ENCODE measurements around the gene KRTAP2-2. TPM values are rescaled to one million over a fixed set of nuclear protein-coding genes. Genes with fewer than 3 reads are reported as not detected.
"Not testable (repeated sequence)": the region's sequence is repeated elsewhere in the genome, so short reads cannot be mapped to it uniquely, and the experiment has no call there.

Gene KRTAP2-2
- total and polyA plus RNA-seq, 2 of the 8 experiments (the other 6 are each of a cell fraction or from before 2014, with no cell fraction given), result not detected

DNA sequence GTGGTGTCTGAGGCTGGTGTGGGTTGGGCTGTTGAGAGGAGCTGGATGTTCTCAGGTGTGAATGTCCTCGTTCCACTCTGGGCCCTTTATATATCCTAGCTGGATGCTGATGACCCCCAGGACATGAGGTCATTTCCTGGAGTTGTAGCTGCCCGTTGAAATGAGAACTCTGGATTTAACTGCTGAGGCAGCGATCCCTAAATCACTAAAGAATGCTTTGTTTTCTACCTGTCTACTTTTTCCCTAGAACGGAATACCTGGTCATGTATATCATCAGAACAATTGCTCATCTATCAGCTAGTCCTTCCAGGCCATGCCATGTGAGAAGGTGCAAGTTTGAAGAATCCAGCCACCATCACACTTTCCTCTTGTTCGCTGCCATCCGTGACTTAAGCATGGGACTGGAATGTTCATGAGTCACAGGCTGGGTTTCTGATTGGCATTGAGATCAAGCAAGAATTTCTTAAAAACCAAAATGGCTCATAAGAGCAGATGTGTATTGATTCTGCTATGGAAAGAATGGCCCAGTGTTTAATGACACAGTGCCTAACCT is 5.1 kb upstream of the KRTAP2-2 start, which contains the start of gene KRTAP2-3 (continued):
- TF ChIP-seq RAD21 (IDR thresholded peaks at IDR 0.05 in 1 of 2, conservative IDR thresholded peaks at IDR 0.05 in 1 of 2; ENCODE audit: low read depth in 2 of 2, low read length in 2 of 2) (no peak), ASH2L (IDR thresholded peaks at IDR 0.05; ENCODE audit: low read length) (no peak), YY1 (IDR thresholded peaks at IDR 0.05; ENCODE audit: low read depth, low read length) (no peak)

DNA sequence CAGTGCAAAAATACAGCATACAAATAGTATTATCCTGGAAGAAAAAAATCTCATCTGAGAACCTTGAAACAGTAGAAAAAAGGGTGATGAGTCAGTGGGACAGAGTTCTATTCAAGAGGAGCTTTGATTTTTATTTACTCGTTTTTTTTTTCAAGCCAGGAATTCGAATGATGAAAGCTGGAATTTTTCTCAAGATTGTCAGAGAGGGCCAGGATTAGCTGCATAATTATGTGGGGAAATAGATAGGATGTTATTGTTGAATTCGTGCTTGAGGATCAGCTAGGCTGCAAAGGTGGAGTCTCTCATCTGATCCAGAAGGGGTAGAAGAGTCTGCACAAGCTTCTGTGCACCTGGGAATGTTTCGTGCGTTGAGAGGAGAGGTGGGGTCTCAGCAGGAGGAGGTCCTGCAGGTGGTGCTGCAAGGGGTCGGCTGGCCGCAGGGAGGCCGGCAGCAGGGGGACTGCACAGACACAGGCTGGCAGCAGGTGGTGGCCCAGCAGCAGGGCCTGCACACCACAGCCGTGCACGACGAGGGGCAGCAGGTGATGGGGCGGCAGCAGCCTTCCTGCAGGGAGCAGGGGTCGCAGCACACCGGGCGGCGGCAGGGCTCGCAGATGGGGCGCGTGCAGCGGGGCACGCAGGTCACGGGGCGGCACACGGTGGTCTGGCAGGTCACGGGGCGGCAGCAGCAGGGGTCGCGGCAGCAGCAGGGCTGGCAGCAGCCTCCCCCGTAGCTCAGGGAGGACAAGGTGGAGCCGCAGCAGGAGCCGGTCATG is 4.4 kb upstream of the KRTAP2-2 start:
- not testable (repeated sequence) for H3K4me2 ChIP-seq (ENCODE audit: insufficient read depth in 1 of 2, low read depth in 2 of 2, low read length in 2 of 2)

More for the DNA sequence above, 4.4 kb upstream of the KRTAP2-2 start:
- H2BK20ac ChIP-seq (ENCODE audit: low read length); H3K36me3 ChIP-seq (ENCODE audit: control insufficient read depth in 2 of 4, insufficient read depth in 4 of 4, low read length in 3 of 4); H2AK5ac ChIP-seq (ENCODE audit: low read depth, low read length); DNase-seq (ENCODE audit: low read depth in 1 of 2, low spot score in 2 of 2); POLR2A ChIA-PET (ENCODE audit: partially characterized antibody); H3K4me3 ChIP-seq (ENCODE audit: extremely low read depth in 1 of 4, insufficient read depth in 2 of 4, low read depth in 3 of 4, low read length in 4 of 4); H3K56ac ChIP-seq (replicated peaks; ENCODE audit: insufficient read length, low read depth, low read length); H3K14ac ChIP-seq (ENCODE audit: insufficient read length); H3K4me1 ChIP-seq (replicated peaks in 1 of 4; ENCODE audit: control insufficient read depth in 3 of 4, insufficient read depth in 4 of 4, low read length in 3 of 4); FAIRE-seq; H3K9ac ChIP-seq (replicated peaks in 1 of 4; ENCODE audit: extremely low read depth in 1 of 4, low read depth in 3 of 4, low read length in 3 of 4); H4K20me1 ChIP-seq (replicated peaks in 1 of 2; ENCODE audit: control insufficient read depth in 1 of 2, insufficient read depth in 2 of 2, low read length in 2 of 2); H3K18ac ChIP-seq (ENCODE audit: extremely low read depth, low read length); H3K23ac ChIP-seq (ENCODE audit: insufficient read length); H3K27ac ChIP-seq (ENCODE audit: low read depth, low read length); H3K23me2 ChIP-seq (ENCODE audit: low read depth, low read length); H2AFZ ChIP-seq (ENCODE audit: low read length); H4K91ac ChIP-seq (replicated peaks; ENCODE audit: insufficient read length, low read length); H2BK120ac ChIP-seq (replicated peaks; ENCODE audit: low read depth, low read length); H4K5ac ChIP-seq (ENCODE audit: insufficient read length, low read depth, low read length); H3K27me3 ChIP-seq (replicated peaks in 1 of 4; ENCODE audit: control insufficient read depth in 3 of 4, extremely low read depth in 1 of 4, insufficient read depth in 3 of 4, low read length in 3 of 4); H2BK15ac ChIP-seq (ENCODE audit: low read length); H3K9me3 ChIP-seq (ENCODE audit: insufficient read depth in 2 of 2, low read depth in 1 of 2, low read length in 1 of 2); H2BK12ac ChIP-seq (ENCODE audit: low read depth, low read length); H3K79me2 ChIP-seq (ENCODE audit: control insufficient read depth in 1 of 2, insufficient read depth in 2 of 2, low read length in 2 of 2); H4K8ac ChIP-seq (ENCODE audit: extremely low read depth, insufficient read depth, low read length); H3K4ac ChIP-seq (replicated peaks; ENCODE audit: insufficient read length, low read depth, low read length); H2BK5ac ChIP-seq (ENCODE audit: low read depth, low read length); H3K79me1 ChIP-seq (ENCODE audit: low read depth, low read length): not testable (repeated sequence)
- CTCF ChIA-PET (ENCODE audit: partially characterized antibody), result interaction anchor here (1.0 kb wide), 1 partner anchor 11 kb away, joined by 3 read pairs; no protein-coding TSS in a partner anchor
- WGBS, 2 experiments (ENCODE audit: extremely low coverage in 1 of 2, insufficient coverage in 1 of 2, insufficient read length in 1 of 2, insufficient replicate concordance in 2 of 2, low coverage in 1 of 2, low lambda C conversion rate in 2 of 2, missing lambda C conversion rate in 1 of 2), result 85% methylated on average over 11 of the region's 31 CpGs; no CpG with 5 or more reads in 1 of the 2 experiments

All from H1 (cell line).